ENCODE data around the gene CRIP1. TPM values are rescaled to one million over a fixed set of nuclear protein-coding genes. Genes with fewer than 3 reads are reported as not detected.

Gene CRIP1
- total RNA-seq, 3 donors from 2014 or later, result 24.1 to 32.8 (median 32.8) TPM

DNA sequence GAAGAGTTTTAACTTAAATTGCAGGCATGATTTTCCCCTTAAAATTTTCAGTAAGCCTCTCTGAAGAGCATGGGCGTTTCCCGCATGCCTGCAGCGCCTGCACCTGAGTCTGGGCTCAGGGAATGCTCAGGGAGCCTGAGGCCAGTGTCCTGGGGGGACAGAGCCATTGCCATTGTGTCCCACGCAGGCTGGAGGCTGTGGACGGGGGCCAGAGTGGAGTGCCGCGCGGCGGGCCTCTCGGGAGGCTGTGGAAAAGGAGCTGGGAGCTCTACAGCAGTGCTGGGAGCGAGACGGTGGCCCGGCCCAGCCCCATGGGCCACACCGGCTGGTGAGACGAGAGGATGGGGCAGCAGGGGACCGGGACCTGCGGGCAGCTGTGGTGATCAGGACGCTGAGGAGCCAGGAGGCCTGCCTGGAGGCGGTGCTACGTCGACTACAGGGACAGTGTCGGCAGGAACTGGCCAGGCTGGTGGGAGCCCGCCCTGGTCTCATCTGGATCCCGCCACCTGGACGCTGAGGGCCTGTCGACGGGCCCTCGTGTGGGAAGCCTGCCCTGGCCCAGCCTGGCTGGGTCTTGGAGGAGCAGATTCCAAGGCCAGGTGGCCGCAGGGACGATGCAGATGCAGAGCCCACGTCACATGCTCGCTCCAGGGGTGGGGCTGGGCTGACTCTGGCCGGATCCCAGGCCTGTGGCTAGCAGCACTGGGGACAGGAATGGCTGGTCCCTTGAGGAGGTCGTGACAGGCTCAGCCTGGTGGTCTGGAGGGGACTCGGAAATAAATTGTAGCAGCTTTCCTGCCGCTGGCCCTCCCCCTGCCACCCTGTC is 12.0 kb downstream of the CRIP1 start:
- Histone ChIP-seq H3K36me3 (no peaks in the 10 kb centered on the region), H3K4me3 (no peak overlapping the region), H3K27me3 (no peaks in the 10 kb centered on the region), H3K4me1 (peaks cover 3 to 13% of the 10 kb centered on the region in 2 donors), H3K9me3 (no peaks in the 10 kb centered on the region), H3K27ac (peak overlapping the region; percentile 40 to 45)
- intact Hi-C loops (cut with DNase I; ENCODE audit: low total_unique reads), result no loop called here
- TF ChIP-seq CTCF (IDR thresholded peaks at IDR 0.05), result no peak
- TF ChIP-seq POLR2A (IDR thresholded peaks at IDR 0.05), result no peak
- no peak for TF ChIP-seq POLR2AphosphoS5 (IDR thresholded peaks at IDR 0.05)
- DNase-seq (ENCODE audit: low spot score in 2 of 2), result no peak

DNA sequence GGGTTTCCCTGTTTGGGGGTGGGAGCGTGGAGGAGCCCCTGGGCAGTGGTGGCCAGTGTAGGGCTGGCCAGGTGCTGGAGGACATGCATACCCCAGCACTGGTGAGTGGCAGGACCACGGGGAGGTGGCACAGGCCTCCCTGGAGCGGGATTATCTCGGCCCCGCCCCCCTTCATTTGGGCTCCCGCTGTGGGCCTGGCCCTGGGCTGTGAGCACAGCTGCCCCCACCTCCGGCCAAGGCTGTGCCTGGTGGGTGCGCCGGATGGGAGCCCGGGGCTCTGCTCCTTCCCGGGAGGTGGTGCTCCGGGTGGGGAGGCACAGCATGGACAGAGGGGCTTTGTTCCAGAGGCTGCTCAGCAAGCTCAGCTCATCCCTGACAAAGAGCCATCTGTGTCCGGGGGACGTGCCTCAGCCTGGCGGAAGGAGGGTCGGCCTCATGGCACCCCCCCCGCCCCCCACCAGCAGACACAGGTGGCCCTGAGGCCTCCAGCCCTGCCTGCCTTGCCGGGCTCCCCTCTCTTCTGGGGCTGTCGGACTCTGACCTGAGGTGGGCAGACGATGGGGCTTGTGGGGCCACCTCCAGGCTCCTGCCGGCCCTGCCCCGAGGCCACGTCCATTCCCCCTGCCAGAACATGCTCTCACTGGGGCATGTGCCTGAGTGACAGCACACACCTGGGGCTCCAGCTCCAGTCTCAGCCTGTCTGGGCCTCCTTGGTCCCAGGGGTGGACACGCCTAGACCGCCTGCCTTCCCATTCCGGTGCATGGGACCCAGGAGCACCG is 12.8 kb downstream of the CRIP1 start:
- no peak overlapping the region for H3K4me3 ChIP-seq
- no peaks in the 10 kb centered on the region for H3K36me3 ChIP-seq
- no peak for DNase-seq (ENCODE audit: low spot score in 2 of 2)
- TF ChIP-seq CTCF (IDR thresholded peaks at IDR 0.05) (no peak), POLR2A (IDR thresholded peaks at IDR 0.05) (no peak)
- H3K27ac ChIP-seq, result peak overlapping the region; percentile 40 to 45
- no peaks in the 10 kb centered on the region for H3K27me3 ChIP-seq
- H3K9me3 ChIP-seq, result no peaks in the 10 kb centered on the region
- peaks cover 3 to 13% of the 10 kb centered on the region in 2 donors for H3K4me1 ChIP-seq
- intact Hi-C loops (cut with DNase I; ENCODE audit: low total_unique reads), result no loop called here

- Histone ChIP-seq H3K4me3 (no peak overlapping the region), H3K27ac (peak overlapping the region; percentile 40 to 45)
- intact Hi-C loops (cut with DNase I; ENCODE audit: low total_unique reads), result no loop called here
These were observed 13.5 kb downstream of the CRIP1 start for GRCh38 chr14:105500036-105500725.

GRCh38 chr14:105500726-105501101 is 14.0 kb downstream of the CRIP1 start:
- intact Hi-C loops (cut with DNase I; ENCODE audit: low total_unique reads), result no loop called here
- no peak overlapping the region for H3K4me3 ChIP-seq
- no peak for DNase-seq (ENCODE audit: low spot score in 2 of 2)
- TF ChIP-seq CTCF (IDR thresholded peaks at IDR 0.05), result no peak
- TF ChIP-seq POLR2AphosphoS5 (IDR thresholded peaks at IDR 0.05), result no peak
- no peak for TF ChIP-seq POLR2A (IDR thresholded peaks at IDR 0.05)
- H3K4me1 ChIP-seq, result peaks cover 3 to 13% of the 10 kb centered on the region in 2 donors
- H3K9me3 ChIP-seq, result no peaks in the 10 kb centered on the region
- no peaks in the 10 kb centered on the region for H3K36me3 ChIP-seq
- no peak overlapping the region for H3K27ac ChIP-seq
- H3K27me3 ChIP-seq, result no peaks in the 10 kb centered on the region

More at GRCh38 chr14:105500036-105500725, 13.5 kb downstream of the CRIP1 start:
- Histone ChIP-seq H3K27me3 (no peaks in the 10 kb centered on the region), H3K9me3 (no peaks in the 10 kb centered on the region), H3K4me1 (peaks cover 3 to 13% of the 10 kb centered on the region in 2 donors), H3K36me3 (no peaks in the 10 kb centered on the region)
- no peak for TF ChIP-seq CTCF (IDR thresholded peaks at IDR 0.05)
- no peak for TF ChIP-seq POLR2A (IDR thresholded peaks at IDR 0.05)
- no peak for TF ChIP-seq POLR2AphosphoS5 (IDR thresholded peaks at IDR 0.05)
- no peak for DNase-seq (ENCODE audit: low spot score in 2 of 2)

Data from breast epithelium (tissue), 4 donors.